ENCODE measurements around the gene CDH22.

The CDH22 gene

GRCh38 chr20:46308258-46309157, at the start of gene CDH22:
CDH22 (minus strand) TSS chr20:46308498; CDS start chr20:46251294, 57,204 bp downstream.
- no peak within 1 kb of the TSS for H3K9ac ChIP-seq (ENCODE audit: low read length)
- no peaks in the 10 kb centered on the region for H3K36me3 ChIP-seq (ENCODE audit: control insufficient read depth, insufficient read depth, low read length, severe bottlenecking)
- H3K9me3 ChIP-seq (ENCODE audit: control insufficient read depth, low read length): no peaks in the 10 kb centered on the region
- H3K27me3 ChIP-seq (replicated peaks; ENCODE audit: control insufficient read depth, insufficient read depth, low read length): peaks cover 85% of the 10 kb centered on the region
- peak within 1 kb of the TSS; percentile 70 for H3K4me3 ChIP-seq (ENCODE audit: low read length)
- no peaks in the 10 kb centered on the region for H3K4me1 ChIP-seq (ENCODE audit: control insufficient read depth, insufficient read depth, low read length)
- peak; percentile 61 for DNase-seq (ENCODE audit: low read depth)

- Histone ChIP-seq H3K36me3 (ENCODE audit: control insufficient read depth, insufficient read depth, low read length, severe bottlenecking) (peaks cover 31% of the 10 kb centered on the region), H3K4me3 (ENCODE audit: low read length) (no peak overlapping the region), H3K27me3 (replicated peaks; ENCODE audit: control insufficient read depth, insufficient read depth, low read length) (no peaks in the 10 kb centered on the region), H3K9me3 (ENCODE audit: control insufficient read depth, low read length) (no peaks in the 10 kb centered on the region), H3K9ac (ENCODE audit: low read length) (peak overlapping the region; percentile 34), H3K4me1 (ENCODE audit: control insufficient read depth, insufficient read depth, low read length) (peaks cover 28% of the 10 kb centered on the region)
- no peak for DNase-seq (ENCODE audit: low read depth)
Measured at GRCh38 chr20:46357030-46357514, 48.8 kb upstream of the CDH22 start.

- no peaks in the 10 kb centered on the region for H3K27me3 ChIP-seq (replicated peaks; ENCODE audit: control insufficient read depth, insufficient read depth, low read length)
Measured at GRCh38 chr20:46356195-46357029, 48.1 kb upstream of the CDH22 start.

GRCh38 chr20:46355778-46356177, 47.5 kb upstream of the CDH22 start:
- Histone ChIP-seq H3K27me3 (replicated peaks; ENCODE audit: control insufficient read depth, insufficient read depth, low read length) (no peaks in the 10 kb centered on the region), H3K4me3 (ENCODE audit: low read length) (no peak overlapping the region), H3K9me3 (ENCODE audit: control insufficient read depth, low read length) (no peaks in the 10 kb centered on the region), H3K36me3 (ENCODE audit: control insufficient read depth, insufficient read depth, low read length, severe bottlenecking) (peaks cover 43% of the 10 kb centered on the region), H3K4me1 (ENCODE audit: control insufficient read depth, insufficient read depth, low read length) (peaks cover 31% of the 10 kb centered on the region), H3K9ac (ENCODE audit: low read length) (no peak overlapping the region)
- no peak for DNase-seq (ENCODE audit: low read depth)

More at GRCh38 chr20:46356195-46357029, 48.1 kb upstream of the CDH22 start:
- Histone ChIP-seq H3K4me3 (ENCODE audit: low read length) (no peak overlapping the region), H3K9ac (ENCODE audit: low read length) (peak overlapping the region; percentile 34), H3K4me1 (ENCODE audit: control insufficient read depth, insufficient read depth, low read length) (peaks cover 27% of the 10 kb centered on the region), H3K9me3 (ENCODE audit: control insufficient read depth, low read length) (no peaks in the 10 kb centered on the region), H3K36me3 (ENCODE audit: control insufficient read depth, insufficient read depth, low read length, severe bottlenecking) (peaks cover 37% of the 10 kb centered on the region)
- DNase-seq (ENCODE audit: low read depth): no peak

GRCh38 chr20:46354920-46355654, 46.8 kb upstream of the CDH22 start:
- Histone ChIP-seq H3K27me3 (replicated peaks; ENCODE audit: control insufficient read depth, insufficient read depth, low read length) (no peaks in the 10 kb centered on the region), H3K4me3 (ENCODE audit: low read length) (no peak overlapping the region), H3K9ac (ENCODE audit: low read length) (no peak overlapping the region), H3K36me3 (ENCODE audit: control insufficient read depth, insufficient read depth, low read length, severe bottlenecking) (peaks cover 43% of the 10 kb centered on the region), H3K9me3 (ENCODE audit: control insufficient read depth, low read length) (no peaks in the 10 kb centered on the region), H3K4me1 (ENCODE audit: control insufficient read depth, insufficient read depth, low read length) (peaks cover 37% of the 10 kb centered on the region)
- no peak for DNase-seq (ENCODE audit: low read depth)

GRCh38 chr20:46354207-46354555, 45.9 kb upstream of the CDH22 start:
- Histone ChIP-seq H3K36me3 (ENCODE audit: control insufficient read depth, insufficient read depth, low read length, severe bottlenecking) (peaks cover 43% of the 10 kb centered on the region), H3K4me3 (ENCODE audit: low read length) (no peak overlapping the region), H3K9me3 (ENCODE audit: control insufficient read depth, low read length) (no peaks in the 10 kb centered on the region), H3K9ac (ENCODE audit: low read length) (no peak overlapping the region), H3K4me1 (ENCODE audit: control insufficient read depth, insufficient read depth, low read length) (peaks cover 38% of the 10 kb centered on the region), H3K27me3 (replicated peaks; ENCODE audit: control insufficient read depth, insufficient read depth, low read length) (no peaks in the 10 kb centered on the region)
- DNase-seq (ENCODE audit: low read depth): no peak

GRCh38 chr20:46353500-46354206, 45.4 kb upstream of the CDH22 start:
- DNase-seq (ENCODE audit: low read depth): no peak
- H3K4me1 ChIP-seq (ENCODE audit: control insufficient read depth, insufficient read depth, low read length): peaks cover 38% of the 10 kb centered on the region
- no peak overlapping the region for H3K4me3 ChIP-seq (ENCODE audit: low read length)
- no peaks in the 10 kb centered on the region for H3K27me3 ChIP-seq (replicated peaks; ENCODE audit: control insufficient read depth, insufficient read depth, low read length)
- H3K9ac ChIP-seq (ENCODE audit: low read length): no peak overlapping the region
- no peaks in the 10 kb centered on the region for H3K9me3 ChIP-seq (ENCODE audit: control insufficient read depth, low read length)
- H3K36me3 ChIP-seq (ENCODE audit: control insufficient read depth, insufficient read depth, low read length, severe bottlenecking): peaks cover 43% of the 10 kb centered on the region

- Histone ChIP-seq H3K27me3 (replicated peaks; ENCODE audit: control insufficient read depth, insufficient read depth, low read length) (no peaks in the 10 kb centered on the region), H3K9me3 (ENCODE audit: control insufficient read depth, low read length) (no peaks in the 10 kb centered on the region), H3K4me3 (ENCODE audit: low read length) (no peak overlapping the region), H3K36me3 (ENCODE audit: control insufficient read depth, insufficient read depth, low read length, severe bottlenecking) (peaks cover 43% of the 10 kb centered on the region), H3K4me1 (ENCODE audit: control insufficient read depth, insufficient read depth, low read length) (peaks cover 39% of the 10 kb centered on the region), H3K9ac (ENCODE audit: low read length) (no peak overlapping the region)
- no peak for DNase-seq (ENCODE audit: low read depth)
Measured at GRCh38 chr20:46352370-46352938, 44.2 kb upstream of the CDH22 start.

- peaks cover 30% of the 10 kb centered on the region for H3K4me1 ChIP-seq (ENCODE audit: control insufficient read depth, insufficient read depth, low read length)
- no peak for DNase-seq (ENCODE audit: low read depth)
- peak overlapping the region; percentile 47 for H3K9ac ChIP-seq (ENCODE audit: low read length)
- no peaks in the 10 kb centered on the region for H3K27me3 ChIP-seq (replicated peaks; ENCODE audit: control insufficient read depth, insufficient read depth, low read length)
- H3K9me3 ChIP-seq (ENCODE audit: control insufficient read depth, low read length): no peaks in the 10 kb centered on the region
- no peak overlapping the region for H3K4me3 ChIP-seq (ENCODE audit: low read length)
- peaks cover 43% of the 10 kb centered on the region for H3K36me3 ChIP-seq (ENCODE audit: control insufficient read depth, insufficient read depth, low read length, severe bottlenecking)
Measured at GRCh38 chr20:46351357-46352058, 43.2 kb upstream of the CDH22 start.

GRCh38 chr20:46350986-46351267, 42.6 kb upstream of the CDH22 start:
- no peaks in the 10 kb centered on the region for H3K27me3 ChIP-seq (replicated peaks; ENCODE audit: control insufficient read depth, insufficient read depth, low read length)
- peaks cover 28% of the 10 kb centered on the region for H3K4me1 ChIP-seq (ENCODE audit: control insufficient read depth, insufficient read depth, low read length)
- H3K4me3 ChIP-seq (ENCODE audit: low read length): no peak overlapping the region
- H3K9me3 ChIP-seq (ENCODE audit: control insufficient read depth, low read length): no peaks in the 10 kb centered on the region
- H3K36me3 ChIP-seq (ENCODE audit: control insufficient read depth, insufficient read depth, low read length, severe bottlenecking): peaks cover 37% of the 10 kb centered on the region
- no peak for DNase-seq (ENCODE audit: low read depth)
- H3K9ac ChIP-seq (ENCODE audit: low read length): peak overlapping the region; percentile 47
